GM23338 (cell line): Measurements from ENCODE around the gene MYOC. TPM values are rescaled to one million over a fixed set of nuclear protein-coding genes. Genes with fewer than 3 reads are reported as not detected.

Experiments
- ATAC-seq: fragments of 200-7000 bp; cut with Tn5 transposase; 3 replicates; pipeline ENCODE4 v1.9.1; 2020
- DNase-seq: peaks from one replicate; pipeline ENCODE4 v3.0.0-alpha.2; 2015; ENCODE audit warnings: low spot score
- H2AFZ ChIP-seq: fragments of 200-600 bp; sonication (generic); 2 replicates; pipeline ENCODE4 v1.8.0; 2016; ENCODE audit warnings: antibody characterized with exemption, mild to moderate bottlenecking, moderate library complexity
- H3F3A ChIP-seq: fragments of 200-600 bp; sonication (generic); replicated peaks from 2 replicates; pipeline ENCODE4 v1.8.0; 2017; ENCODE audit warnings: antibody characterized with exemption, mixed run types, low read depth
- H3K27ac ChIP-seq: fragments of 200-600 bp; sonication (generic); 2 replicates; pipeline ENCODE4 v1.6.1; 2016; ENCODE audit warnings: low read depth
- H3K27me3 ChIP-seq: fragments of 200-600 bp; sonication (generic); 2 replicates; pipeline ENCODE4 v1.8.0; 2016; ENCODE audit warnings: mild to moderate bottlenecking, mixed run types, moderate library complexity; ENCODE audit not compliant: insufficient read depth
- H3K36me3 ChIP-seq: fragments of 200-600 bp; sonication (generic); 2 replicates; pipeline ENCODE4 v1.8.0; 2016; ENCODE audit warnings: mild to moderate bottlenecking; ENCODE audit not compliant: insufficient read depth
- H3K4me1 ChIP-seq: fragments of 200-600 bp; sonication (generic); 2 replicates; pipeline ENCODE4 v1.8.0; 2016; ENCODE audit warnings: mild to moderate bottlenecking, moderate library complexity; ENCODE audit not compliant: insufficient read depth
- H3K4me2 ChIP-seq: fragments of 200-600 bp; sonication (generic); 2 replicates; pipeline ENCODE4 v1.7.1; 2017; ENCODE audit warnings: mixed run types
- H3K4me3 ChIP-seq: fragments of 200-600 bp; sonication (generic); 2 replicates; pipeline ENCODE4 v1.6.1; 2016; ENCODE audit warnings: mixed run types
- H3K79me2 ChIP-seq: fragments of 200-600 bp; sonication (generic); replicated peaks from 2 replicates; pipeline ENCODE4 v1.8.0; 2017; ENCODE audit warnings: mild to moderate bottlenecking; ENCODE audit not compliant: insufficient read depth
- H3K9me2 ChIP-seq: fragments of 200-600 bp; sonication (generic); 2 replicates; pipeline ENCODE4 v1.8.0; 2017; ENCODE audit not compliant: insufficient read depth
- H4K20me1 ChIP-seq: fragments of 200-600 bp; sonication (generic); replicated peaks from 2 replicates; pipeline ENCODE4 v1.8.0; 2017; ENCODE audit warnings: mild to moderate bottlenecking; ENCODE audit not compliant: insufficient read depth
- H3K27ac Mint-ChIP-seq: 2 replicates; pipeline ENCODE4 v1.8.0; 2020; ENCODE audit warnings: inconsistent platforms, mild to moderate bottlenecking, moderate library complexity, mixed read lengths
- H3K27me3 Mint-ChIP-seq: 3 replicates; pipeline ENCODE4 v1.8.0; 2022; ENCODE audit warnings: low read depth, mild to moderate bottlenecking, moderate library complexity, mixed read lengths, inconsistent platforms; ENCODE audit not compliant: insufficient read depth, poor library complexity
- H3K36me3 Mint-ChIP-seq: 3 replicates; pipeline ENCODE4 v1.8.0; 2021; ENCODE audit warnings: low read depth, mild to moderate bottlenecking, inconsistent platforms, moderate library complexity, mixed read lengths
- H3K4me1 Mint-ChIP-seq: 3 replicates; pipeline ENCODE4 v1.8.0; 2020; ENCODE audit warnings: mild to moderate bottlenecking, inconsistent platforms, mixed read lengths
- H3K4me3 Mint-ChIP-seq: 3 replicates; pipeline ENCODE4 v1.8.0; 2021; ENCODE audit warnings: moderate library complexity, mild to moderate bottlenecking, inconsistent platforms, mixed read lengths
- H3K9me3 Mint-ChIP-seq: 3 replicates; pipeline ENCODE4 v1.8.0; 2020; ENCODE audit warnings: moderate library complexity, mild to moderate bottlenecking, inconsistent platforms, mixed read lengths
- CREB1 ChIP-seq: fragments of 250-450 bp; sonication (Bioruptor Pico); IDR thresholded peaks from 2 replicates; pipeline ENCODE4 v1.5.0; 2020; ENCODE audit warnings: low read depth, mild to moderate bottlenecking, moderate library complexity
- CTCF ChIP-seq, 2 experiments: fragments of 200-600 bp in 1 of 2; sonication (generic) in 1 of 2; conservative IDR thresholded peaks; 2 replicates each; pipeline versions ENCODE4 v1.5.1 to v1.6.1; 2016 to 2017; ENCODE audit warnings: antibody characterized with exemption in 2 of 2, low read depth in 2 of 2, mild to moderate bottlenecking in 2 of 2, moderate library complexity in 1 of 2
- ETS1 ChIP-seq: IDR thresholded peaks from 2 replicates; pipeline ENCODE4 v1.6.1; 2016; ENCODE audit warnings: antibody characterized with exemption
- EZH2 ChIP-seq: fragments of 200-600 bp; sonication (generic); IDR thresholded peaks from one replicate; pipeline ENCODE4 v1.8.0; 2017; ENCODE audit warnings: antibody characterized with exemption, mild to moderate bottlenecking, low read depth; ENCODE audit not compliant: unreplicated experiment
- EZH2phosphoT487 ChIP-seq: fragments of 200-600 bp; sonication (generic); IDR thresholded peaks from one replicate; pipeline ENCODE4 v1.8.1; 2018; ENCODE audit warnings: antibody characterized with exemption; ENCODE audit not compliant: unreplicated experiment
- JUNB ChIP-seq: IDR thresholded peaks from one replicate; pipeline ENCODE4 v1.6.1; 2016; ENCODE audit warnings: antibody characterized with exemption; ENCODE audit not compliant: unreplicated experiment
- POLR2AphosphoS5 ChIP-seq: IDR thresholded peaks from 2 replicates; pipeline ENCODE4 v1.6.1; 2016; ENCODE audit warnings: antibody characterized with exemption, low read depth
- STAT1 ChIP-seq: IDR thresholded peaks from one replicate; pipeline ENCODE4 v1.6.1; 2016; ENCODE audit warnings: antibody characterized with exemption; ENCODE audit not compliant: unreplicated experiment
- ZNF114 ChIP-seq: fragments of 250-450 bp; sonication (Bioruptor Pico); IDR thresholded peaks from 2 replicates; pipeline ENCODE4 v1.5.0; 2020; ENCODE audit warnings: mild to moderate bottlenecking, moderate library complexity
- ZNF331 ChIP-seq: fragments of 250-450 bp; sonication (Bioruptor Pico); IDR thresholded peaks from 2 replicates; pipeline ENCODE4 v1.5.0; 2020; ENCODE audit warnings: low read depth, mild to moderate bottlenecking, moderate library complexity
- polyA plus RNA-seq: library from polyadenylated mRNA; unstranded; fragments of >200 nt; fragmentation: Nextera tagmentation; extraction: Ambion mirVana; gene quantifications from 2 replicates; pipeline ENCODE4 v1.2.1, GENCODE V29; 2016
- total RNA-seq: library from RNA; depleted of rRNA; stranded (reverse); fragments of >200 nt; shearing (Covaris generic); gene quantifications from 2 replicates; pipeline ENCODE4 v1.2.3, GENCODE V29; 2014
- TF ChIP-seq, protein P1 (sequence below): IDR thresholded peaks from one replicate; pipeline ENCODE4 v1.6.1; 2018; ENCODE audit warnings: antibody characterized with exemption; ENCODE audit not compliant: unreplicated experiment
- TF ChIP-seq, protein P2 (sequence below): fragments of 250-450 bp; sonication (Bioruptor Pico); IDR thresholded peaks from 2 replicates; pipeline ENCODE4 v1.5.0; 2020; ENCODE audit warnings: mild to moderate bottlenecking, moderate library complexity

Gene MYOC
- total and polyA plus RNA-seq, 2 experiments from 2014 or later: not detected

DNA sequence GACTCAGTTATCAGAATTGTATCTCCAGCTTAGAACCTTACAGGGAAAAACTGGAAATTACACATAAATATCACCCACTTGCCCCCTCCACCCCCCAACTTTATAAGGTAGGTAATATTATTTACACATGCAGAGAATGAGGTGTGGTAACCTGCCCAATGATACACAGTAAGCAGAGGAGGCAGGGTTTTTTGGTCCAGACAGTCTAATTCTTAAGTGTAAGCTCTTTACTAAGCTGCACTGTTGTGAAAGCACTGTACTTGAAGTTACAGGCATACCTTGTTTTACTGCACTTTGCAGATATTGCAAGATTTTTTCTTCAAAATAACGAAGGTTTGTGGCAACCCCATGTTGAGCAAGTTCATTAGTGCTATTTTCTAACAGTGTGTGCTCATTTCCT, 55.3 kb downstream of the MYOC start (continued):
- TF ChIP-seq, protein P1, sequence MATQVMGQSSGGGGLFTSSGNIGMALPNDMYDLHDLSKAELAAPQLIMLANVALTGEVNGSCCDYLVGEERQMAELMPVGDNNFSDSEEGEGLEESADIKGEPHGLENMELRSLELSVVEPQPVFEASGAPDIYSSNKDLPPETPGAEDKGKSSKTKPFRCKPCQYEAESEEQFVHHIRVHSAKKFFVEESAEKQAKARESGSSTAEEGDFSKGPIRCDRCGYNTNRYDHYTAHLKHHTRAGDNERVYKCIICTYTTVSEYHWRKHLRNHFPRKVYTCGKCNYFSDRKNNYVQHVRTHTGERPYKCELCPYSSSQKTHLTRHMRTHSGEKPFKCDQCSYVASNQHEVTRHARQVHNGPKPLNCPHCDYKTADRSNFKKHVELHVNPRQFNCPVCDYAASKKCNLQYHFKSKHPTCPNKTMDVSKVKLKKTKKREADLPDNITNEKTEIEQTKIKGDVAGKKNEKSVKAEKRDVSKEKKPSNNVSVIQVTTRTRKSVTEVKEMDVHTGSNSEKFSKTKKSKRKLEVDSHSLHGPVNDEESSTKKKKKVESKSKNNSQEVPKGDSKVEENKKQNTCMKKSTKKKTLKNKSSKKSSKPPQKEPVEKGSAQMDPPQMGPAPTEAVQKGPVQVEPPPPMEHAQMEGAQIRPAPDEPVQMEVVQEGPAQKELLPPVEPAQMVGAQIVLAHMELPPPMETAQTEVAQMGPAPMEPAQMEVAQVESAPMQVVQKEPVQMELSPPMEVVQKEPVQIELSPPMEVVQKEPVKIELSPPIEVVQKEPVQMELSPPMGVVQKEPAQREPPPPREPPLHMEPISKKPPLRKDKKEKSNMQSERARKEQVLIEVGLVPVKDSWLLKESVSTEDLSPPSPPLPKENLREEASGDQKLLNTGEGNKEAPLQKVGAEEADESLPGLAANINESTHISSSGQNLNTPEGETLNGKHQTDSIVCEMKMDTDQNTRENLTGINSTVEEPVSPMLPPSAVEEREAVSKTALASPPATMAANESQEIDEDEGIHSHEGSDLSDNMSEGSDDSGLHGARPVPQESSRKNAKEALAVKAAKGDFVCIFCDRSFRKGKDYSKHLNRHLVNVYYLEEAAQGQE: no peak
- no peak for TF ChIP-seq EZH2
- no peak for TF ChIP-seq ZNF331 (CRISPR knock-in tag)
- no peak for TF ChIP-seq CTCF (conservative IDR thresholded peaks at IDR 0.05; ENCODE audit: low read depth in 2 of 2)
- TF ChIP-seq STAT1: no peak
- TF ChIP-seq POLR2AphosphoS5: no peak
- TF ChIP-seq ETS1: no peak
- no peak for TF ChIP-seq CREB1
- no peak for TF ChIP-seq EZH2phosphoT487
- no peak for TF ChIP-seq JUNB

DNA sequence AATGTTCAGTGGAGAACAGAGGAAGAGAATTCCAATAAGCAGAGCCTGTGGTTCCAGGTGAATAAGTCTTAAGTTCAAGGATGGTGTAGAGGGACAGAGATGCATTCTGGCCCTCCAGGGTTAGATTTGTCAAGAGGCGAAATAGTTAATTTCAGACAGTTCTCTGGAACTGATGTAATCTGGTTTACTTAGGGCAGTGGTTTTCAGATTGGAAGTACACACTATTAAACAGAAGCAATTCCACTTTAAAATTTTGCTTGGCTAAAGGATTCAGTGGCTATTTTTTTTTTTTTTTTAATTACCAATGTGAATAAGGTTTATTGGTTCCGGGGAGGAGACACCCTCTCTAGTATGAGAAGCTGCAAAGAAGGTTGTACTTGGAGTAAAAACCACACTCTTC, 55.8 kb downstream of the MYOC start:
- H3K4me3 ChIP-seq: no peak overlapping the region
- no peak for DNase-seq
- H4K20me1 ChIP-seq: no peaks in the 10 kb centered on the region; the same call in 1 of the 2 replicates
- H3K4me2 ChIP-seq: no peak overlapping the region
- Mint-ChIP-seq H3K4me3 (no peak overlapping the region), H3K27ac (no peak overlapping the region), H3K9me3 (no peaks in the 10 kb centered on the region), H3K36me3 (peaks cover 16% of the 10 kb centered on the region), H3K4me1 (no peaks in the 10 kb centered on the region; the same call in 2 of the 3 replicates), H3K27me3 (peaks cover 2% of the 10 kb centered on the region)
- H3K9me2 ChIP-seq: no peaks in the 10 kb centered on the region
- H3K4me1 ChIP-seq: no peaks in the 10 kb centered on the region
- H3K36me3 ChIP-seq: peaks cover 15% of the 10 kb centered on the region; the same call in 1 of the 2 replicates
- H2AFZ ChIP-seq: no peak overlapping the region
- H3F3A ChIP-seq: no peaks in the 10 kb centered on the region
- no peaks in the 10 kb centered on the region for H3K79me2 ChIP-seq
- no peak for ATAC-seq
- H3K27ac ChIP-seq: no peak overlapping the region
- no peaks in the 10 kb centered on the region for H3K27me3 ChIP-seq
- TF ChIP-seq, protein P2, sequence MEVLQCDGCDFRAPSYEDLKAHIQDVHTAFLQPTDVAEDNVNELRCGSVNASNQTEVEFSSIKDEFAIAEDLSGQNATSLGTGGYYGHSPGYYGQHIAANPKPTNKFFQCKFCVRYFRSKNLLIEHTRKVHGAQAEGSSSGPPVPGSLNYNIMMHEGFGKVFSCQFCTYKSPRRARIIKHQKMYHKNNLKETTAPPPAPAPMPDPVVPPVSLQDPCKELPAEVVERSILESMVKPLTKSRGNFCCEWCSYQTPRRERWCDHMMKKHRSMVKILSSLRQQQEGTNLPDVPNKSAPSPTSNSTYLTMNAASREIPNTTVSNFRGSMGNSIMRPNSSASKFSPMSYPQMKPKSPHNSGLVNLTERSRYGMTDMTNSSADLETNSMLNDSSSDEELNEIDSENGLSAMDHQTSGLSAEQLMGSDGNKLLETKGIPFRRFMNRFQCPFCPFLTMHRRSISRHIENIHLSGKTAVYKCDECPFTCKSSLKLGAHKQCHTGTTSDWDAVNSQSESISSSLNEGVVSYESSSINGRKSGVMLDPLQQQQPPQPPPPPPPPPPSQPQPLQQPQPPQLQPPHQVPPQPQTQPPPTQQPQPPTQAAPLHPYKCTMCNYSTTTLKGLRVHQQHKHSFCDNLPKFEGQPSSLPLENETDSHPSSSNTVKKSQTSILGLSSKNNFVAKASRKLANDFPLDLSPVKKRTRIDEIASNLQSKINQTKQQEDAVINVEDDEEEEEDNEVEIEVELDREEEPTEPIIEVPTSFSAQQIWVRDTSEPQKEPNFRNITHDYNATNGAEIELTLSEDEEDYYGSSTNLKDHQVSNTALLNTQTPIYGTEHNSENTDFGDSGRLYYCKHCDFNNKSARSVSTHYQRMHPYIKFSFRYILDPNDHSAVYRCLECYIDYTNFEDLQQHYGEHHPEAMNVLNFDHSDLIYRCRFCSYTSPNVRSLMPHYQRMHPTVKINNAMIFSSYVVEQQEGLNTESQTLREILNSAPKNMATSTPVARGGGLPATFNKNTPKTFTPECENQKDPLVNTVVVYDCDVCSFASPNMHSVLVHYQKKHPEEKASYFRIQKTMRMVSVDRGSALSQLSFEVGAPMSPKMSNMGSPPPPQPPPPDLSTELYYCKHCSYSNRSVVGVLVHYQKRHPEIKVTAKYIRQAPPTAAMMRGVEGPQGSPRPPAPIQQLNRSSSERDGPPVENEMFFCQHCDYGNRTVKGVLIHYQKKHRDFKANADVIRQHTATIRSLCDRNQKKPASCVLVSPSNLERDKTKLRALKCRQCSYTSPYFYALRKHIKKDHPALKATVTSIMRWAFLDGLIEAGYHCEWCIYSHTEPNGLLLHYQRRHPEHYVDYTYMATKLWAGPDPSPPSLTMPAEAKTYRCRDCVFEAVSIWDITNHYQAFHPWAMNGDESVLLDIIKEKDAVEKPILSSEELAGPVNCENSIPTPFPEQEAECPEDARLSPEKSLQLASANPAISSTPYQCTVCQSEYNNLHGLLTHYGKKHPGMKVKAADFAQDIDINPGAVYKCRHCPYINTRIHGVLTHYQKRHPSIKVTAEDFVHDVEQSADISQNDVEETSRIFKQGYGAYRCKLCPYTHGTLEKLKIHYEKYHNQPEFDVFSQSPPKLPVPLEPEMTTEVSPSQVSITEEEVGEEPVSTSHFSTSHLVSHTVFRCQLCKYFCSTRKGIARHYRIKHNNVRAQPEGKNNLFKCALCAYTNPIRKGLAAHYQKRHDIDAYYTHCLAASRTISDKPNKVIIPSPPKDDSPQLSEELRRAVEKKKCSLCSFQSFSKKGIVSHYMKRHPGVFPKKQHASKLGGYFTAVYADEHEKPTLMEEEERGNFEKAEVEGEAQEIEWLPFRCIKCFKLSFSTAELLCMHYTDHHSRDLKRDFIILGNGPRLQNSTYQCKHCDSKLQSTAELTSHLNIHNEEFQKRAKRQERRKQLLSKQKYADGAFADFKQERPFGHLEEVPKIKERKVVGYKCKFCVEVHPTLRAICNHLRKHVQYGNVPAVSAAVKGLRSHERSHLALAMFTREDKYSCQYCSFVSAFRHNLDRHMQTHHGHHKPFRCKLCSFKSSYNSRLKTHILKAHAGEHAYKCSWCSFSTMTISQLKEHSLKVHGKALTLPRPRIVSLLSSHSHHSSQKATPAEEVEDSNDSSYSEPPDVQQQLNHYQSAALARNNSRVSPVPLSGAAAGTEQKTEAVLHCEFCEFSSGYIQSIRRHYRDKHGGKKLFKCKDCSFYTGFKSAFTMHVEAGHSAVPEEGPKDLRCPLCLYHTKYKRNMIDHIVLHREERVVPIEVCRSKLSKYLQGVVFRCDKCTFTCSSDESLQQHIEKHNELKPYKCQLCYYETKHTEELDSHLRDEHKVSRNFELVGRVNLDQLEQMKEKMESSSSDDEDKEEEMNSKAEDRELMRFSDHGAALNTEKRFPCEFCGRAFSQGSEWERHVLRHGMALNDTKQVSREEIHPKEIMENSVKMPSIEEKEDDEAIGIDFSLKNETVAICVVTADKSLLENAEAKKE (CRISPR knock-in tag): no peak
- TF ChIP-seq EZH2 (no peak), POLR2AphosphoS5 (no peak), CREB1 (no peak), ZNF114 (CRISPR knock-in tag) (no peak)
